NCI-H2171 (cell line): ENCODE results near the gene LMF1.
"Not testable (repeated sequence)": the region's sequence is repeated elsewhere in the genome, so short reads cannot be mapped to it uniquely, and the experiment has no call there.

ENCODE experiments used
- DNase-seq: peaks from one replicate; lab custom pipeline; 2025; lab: John Stamatoyannopoulos, UW

LMF1 gene

DNA sequence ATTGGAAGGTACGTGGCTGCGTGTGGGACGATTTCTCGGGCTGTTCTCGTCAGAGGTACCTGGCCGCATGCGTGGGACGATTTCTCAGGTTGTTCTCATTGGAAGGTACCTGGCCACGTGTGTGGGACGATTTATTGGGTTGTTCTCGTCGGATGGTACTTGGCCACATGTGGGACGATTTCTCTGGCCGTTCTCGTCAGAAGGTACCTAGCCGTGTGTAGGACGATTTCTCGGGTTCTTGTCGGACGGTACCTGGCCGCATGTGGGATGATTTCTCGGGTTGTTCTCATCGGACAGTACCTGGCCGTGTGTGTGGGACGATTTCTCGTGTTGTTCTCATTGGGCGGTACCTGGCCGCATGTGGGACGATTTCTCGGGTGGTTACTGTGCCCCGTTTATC is 120.1 kb downstream of the LMF1 start:
- DNase-seq = no peak

DNA sequence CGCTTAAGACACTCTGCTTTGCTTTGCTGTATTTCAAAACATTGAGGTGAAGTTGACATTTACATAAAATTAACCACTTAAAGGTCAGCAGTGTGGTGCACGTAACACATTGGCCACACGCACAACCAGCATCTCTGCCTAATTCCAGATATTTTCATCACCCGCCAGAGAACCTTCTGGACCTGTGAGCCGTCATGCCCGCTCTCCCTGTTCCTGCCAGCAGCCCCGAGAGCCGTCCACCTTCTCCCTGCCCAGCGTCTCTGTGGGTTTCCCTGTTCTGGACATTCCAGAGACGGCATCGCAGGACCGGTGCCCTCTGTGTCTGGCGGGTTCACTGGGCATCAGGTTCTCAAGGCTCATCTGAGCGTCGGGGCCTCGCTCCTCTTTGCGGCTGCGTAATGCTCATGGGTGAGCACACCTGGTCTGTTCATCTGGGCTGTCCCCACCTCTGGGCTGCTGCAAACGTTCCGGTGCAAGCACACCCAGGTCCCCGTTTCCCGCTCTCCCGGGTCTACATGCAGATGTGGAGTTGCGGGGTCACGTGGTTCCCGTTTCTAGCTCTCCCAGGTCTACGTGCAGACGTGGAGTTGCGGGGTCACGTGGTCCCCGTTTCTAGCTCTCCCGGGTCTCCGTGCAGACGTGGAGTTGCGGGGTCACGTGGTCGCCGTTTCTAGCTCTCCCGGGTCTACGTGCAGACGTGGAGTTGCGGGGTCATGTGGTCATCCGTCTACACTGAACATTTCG is 122.1 kb downstream of the LMF1 start:
- no peak for DNase-seq

DNA sequence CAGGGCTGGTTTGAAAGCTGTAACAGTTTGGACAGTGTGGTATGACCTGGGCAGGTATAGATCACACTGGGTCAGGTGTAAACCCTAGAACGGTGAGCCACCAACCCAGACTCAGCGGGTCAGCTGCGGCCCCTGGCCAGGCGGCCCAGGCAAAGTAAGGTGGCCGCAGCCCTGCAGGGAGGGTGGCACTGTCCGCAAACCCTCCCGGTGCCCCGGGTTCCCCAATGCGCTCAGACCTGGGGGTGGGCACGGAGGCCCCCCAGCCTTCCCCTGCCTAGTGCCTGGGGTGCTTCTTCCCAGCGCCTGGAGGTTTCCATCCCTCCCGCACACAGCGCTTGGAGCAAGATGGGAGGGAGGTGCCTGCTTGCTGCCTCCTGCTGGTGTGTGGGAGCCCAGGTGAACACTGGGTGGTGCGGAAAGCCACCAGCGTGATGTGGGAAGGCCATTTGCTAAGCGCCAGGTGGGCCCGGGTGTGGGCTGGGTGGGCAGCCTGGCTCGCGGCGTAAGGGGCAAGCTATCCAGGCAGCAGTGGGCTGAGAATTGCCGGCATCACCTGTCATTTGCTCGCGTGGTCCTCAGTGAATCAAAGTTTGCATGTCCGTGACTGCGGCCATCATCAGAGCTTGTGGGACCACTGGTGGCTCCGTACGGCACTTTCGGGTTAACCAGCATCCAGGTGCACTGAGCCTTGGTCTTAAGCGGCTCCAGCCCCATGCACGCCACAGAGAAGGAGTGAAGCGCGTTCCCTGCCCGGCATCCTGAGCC is 122.9 kb downstream of the LMF1 start:
- no peak for DNase-seq

DNA sequence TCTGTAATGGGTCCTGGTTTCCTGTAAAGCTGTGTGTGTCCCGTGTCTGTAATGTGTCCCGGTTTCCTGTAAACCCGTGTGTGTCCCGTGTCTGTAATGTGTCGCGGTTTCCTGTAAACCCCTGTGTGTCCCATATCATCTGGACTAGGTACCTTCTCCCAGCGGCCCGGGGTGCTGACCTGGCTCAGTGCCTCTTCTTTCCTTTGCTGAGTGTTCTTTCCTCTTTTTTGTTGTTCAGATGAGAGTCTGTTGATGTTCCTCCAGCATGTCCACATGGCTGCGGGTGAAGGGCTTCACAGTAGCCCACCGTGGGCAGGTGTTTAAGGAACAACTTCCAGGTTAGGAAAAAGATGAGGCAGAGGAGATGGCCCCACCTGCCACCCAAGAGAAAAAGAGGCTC is 123.6 kb downstream of the LMF1 start:
- DNase-seq = no peak

DNA sequence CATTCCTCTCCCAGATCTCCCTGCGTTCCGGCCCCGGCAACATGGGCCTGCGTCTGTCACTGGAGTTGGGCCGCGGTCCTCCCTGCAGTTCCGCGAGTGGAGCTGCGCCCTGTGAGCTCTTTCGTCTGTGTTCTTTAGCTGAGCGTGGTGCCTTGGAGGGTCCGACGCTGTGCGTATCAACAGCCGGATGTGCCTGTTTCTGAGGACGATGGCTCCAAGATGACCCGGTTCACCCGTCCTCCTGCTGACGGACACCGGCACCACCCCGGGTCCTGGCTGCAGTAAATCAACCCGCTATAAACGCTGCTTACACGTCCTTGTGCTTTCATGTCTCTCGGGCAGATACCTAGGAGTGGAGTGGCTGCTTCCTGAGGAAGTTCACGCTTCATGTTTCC is 125.4 kb downstream of the LMF1 start:
- no peak for DNase-seq

DNA sequence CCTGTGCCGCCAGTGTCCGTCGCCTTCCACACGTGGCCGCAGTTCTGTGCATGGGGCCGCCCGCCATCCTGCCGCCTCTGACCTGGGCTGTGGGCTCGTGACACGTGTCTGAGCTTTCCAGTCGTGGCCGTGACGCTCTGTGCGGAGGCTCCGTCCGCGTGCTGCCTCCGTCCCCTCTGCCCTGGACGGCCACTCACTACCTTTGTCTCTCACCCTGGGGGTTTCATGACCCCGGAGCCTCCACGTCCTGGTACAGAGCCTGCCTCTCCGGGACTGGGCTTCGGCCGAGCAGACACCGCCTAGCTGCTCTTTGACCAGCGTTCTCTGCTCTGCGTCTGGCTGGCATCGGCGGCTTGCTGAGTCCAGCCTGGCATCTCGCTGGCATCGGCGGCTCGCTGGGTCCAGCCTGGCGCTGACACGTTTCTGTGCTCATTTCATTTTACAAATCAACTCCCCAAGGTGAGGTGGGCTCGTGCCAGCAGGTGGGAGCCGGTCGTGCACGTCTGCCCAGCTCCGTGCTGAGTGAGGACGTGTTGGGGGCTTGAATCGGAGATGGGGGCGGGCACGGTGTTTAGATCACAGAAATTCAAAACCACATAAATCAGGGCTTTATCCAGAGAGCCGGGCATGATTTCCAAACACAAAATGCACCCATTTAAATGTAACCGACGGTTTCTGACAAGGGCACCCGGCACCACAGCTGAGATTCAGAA is 126.0 kb downstream of the LMF1 start:
- no peak for DNase-seq

DNA sequence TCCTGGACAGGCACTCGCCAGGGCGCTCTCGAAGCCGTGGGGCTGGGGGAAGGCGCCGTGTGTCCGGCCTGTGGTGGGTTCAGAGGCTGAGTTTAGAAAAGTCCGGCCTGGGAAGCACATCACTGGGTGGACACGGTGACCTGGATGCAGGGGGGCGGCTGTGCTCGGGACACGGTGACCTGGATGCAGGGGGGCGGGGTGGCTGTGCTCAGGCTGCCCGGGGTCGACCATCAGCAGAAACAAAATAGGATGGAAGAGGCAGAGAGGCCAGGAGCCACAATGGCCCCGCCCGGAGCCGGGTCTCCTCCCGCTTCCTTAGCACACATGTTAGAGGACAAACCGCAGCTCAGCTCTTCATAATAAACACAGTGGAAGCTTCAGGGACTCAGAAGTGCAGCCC is 127.0 kb downstream of the LMF1 start:
- no peak for DNase-seq

DNA sequence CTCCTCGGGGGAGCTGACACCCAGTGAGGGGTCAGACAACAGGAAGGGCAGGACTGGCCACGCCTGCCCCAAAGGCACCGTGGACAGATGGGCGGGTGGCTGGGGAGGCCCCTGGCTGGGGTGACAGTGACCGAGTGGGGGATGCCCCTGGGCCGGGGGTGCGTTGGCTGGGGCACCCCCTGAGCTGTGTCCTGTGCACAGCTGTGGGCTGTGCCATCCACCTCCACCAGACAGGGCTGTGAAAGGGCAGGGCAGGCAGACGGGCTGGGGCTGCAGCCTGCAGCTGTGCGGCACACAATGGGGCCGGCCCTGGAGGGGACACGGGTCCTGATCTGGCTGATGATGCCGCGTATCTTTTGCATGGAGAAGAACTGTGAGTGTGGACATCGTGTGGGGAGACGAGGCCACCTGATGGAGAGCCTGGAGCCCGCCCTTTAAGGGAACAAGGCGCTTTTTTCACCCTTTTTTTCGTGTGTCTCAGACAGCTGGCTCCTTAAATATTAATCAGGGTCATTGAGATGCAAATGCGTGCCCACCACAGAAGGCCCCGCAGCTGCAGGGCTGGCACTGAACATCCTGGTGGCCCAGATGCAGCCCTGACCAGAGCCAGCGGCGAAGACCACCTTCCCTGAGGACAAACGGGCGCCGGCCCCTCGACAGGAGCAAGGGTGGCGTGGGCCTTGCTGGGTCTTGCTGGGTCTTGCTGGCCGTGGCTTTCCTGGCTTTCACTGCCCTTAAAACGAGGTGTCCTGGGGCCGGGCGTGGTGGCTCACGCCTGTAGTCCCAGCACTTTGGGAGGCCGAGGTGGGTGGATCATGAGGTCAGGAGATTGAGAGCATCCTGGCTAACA is 127.8 kb downstream of the LMF1 start:
- DNase-seq = no peak

DNA sequence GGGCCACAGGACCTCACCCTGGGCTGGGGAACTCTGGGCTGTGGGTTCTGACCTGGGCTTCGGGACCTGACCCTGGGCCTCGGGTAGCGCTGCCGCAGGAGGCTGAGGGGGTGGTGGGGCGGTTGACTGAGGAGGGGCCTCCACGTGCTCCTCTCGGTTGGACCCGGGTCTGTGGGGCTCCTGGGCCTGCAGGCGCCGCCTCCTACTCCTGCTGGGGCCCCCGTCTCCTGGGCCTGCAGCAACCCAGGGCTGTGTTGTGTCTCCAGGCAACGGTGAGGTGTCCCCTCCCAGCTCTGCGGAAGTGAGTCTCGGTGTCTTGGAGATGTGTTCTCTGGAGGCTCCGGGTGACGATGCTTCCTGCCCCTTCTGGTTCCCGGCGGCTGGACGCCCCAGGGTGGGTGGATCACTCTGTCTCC is 128.7 kb downstream of the LMF1 start:
- DNase-seq = no peak

DNA sequence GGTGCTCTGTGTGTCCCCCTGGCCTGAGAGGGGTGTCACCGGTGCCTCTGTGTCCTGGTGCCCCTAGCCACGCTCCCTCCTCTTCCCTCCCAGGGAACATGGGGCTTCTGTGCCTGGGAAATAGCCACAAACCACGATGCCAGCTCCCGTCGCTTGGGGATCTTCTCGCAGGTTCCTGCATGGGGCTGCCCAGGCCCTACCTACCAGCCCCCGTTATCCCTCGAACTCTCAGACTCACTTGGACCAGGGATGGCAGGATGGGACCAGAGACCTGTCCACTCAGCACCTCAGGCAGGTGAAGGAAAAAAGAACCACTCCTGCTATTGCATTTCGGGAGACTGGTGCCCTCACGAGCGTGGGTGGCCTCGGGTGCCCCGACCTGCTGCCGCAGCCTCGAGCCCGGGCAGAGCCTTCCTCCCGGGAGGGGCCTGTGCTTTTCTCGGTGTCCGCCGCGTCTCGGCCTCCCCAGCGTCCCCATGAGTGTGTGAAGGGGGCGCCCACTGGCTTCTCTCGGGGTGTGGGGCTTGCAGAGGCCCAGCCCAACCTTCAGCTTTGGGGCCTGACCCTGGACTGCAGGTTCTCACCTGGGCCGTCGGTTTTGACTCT is 129.2 kb downstream of the LMF1 start:
- DNase-seq = no peak

DNA sequence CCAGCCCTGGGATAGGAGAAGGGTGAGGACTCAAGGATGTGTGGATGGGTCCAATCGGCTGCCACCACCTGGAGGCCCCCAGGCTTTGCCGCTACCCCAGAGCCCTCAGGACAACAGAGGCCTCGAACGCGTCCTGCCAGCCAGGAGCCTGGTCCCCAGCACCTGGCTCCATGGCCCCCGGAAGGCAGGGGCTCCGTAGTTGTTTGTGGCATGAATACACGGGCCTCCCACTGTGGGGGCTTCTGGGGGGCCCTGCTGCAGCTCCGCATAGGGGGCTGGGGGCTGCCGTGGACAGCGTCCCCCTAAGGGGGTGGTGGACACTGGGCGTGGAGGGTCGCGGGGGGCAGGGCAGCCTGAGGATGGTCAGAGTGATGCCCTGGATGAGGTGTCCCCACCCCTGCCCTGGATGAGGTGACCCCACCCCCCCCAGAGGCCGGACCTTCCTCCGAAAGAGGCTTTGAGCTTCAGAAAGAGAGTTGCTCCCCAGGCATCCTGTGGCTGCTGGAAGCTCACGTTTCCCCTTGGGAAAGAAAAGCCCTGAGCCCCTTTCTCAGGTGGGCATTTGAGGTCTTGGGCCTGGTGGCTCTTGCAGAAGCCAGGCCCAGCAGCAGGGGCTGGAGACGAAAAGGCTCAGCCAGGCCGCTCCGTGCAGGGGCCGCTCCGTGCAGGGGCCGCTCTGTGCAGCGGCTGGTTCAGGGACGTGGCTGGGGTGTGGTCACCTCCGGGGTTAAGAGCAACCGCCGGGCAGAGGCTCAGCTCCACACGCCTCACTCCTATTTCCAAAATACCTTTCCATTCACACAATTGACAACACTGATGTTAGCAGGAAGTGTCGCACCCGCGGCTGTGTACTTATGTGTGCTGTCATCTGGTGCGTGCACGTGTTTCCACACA is 130.0 kb downstream of the LMF1 start:
- DNase-seq = no peak

DNA sequence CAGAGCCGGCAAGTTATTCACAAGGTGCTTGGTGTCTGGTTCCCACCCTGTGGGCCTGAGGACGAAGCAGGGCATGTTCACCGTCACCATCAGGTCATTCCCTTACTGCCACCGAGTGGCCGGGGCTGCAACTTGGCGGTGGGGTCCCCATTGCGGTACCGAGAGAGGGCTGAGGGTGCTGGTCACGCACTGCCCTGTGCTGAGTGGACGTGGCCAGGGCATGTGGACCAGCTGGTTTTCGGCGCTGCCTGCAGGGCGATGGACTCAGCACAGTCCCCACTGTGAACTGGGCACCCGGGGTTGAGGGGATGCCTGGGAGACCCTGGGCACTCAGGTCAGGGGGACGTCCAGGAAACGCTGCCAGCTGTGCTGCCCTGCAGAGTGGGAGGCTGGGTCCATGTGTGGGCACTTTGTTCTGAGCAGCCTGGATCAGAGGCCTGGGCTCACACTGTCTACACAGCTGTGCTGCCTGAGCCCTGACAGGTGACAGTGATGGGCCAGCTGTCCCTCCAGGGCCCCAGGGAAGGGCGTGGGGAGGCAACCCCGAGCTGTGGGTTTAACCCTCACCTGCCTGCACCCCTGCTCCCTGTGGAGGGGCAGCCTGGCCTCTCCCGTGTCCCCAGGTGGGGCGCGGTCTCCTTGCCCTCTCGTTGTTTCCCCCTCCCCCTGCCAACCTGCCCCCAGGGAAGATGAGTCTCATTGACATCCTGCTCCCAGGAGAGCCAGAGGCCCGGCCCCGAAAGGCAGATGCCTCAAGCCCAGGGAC is 131.0 kb downstream of the LMF1 start:
- DNase-seq = no peak

DNA sequence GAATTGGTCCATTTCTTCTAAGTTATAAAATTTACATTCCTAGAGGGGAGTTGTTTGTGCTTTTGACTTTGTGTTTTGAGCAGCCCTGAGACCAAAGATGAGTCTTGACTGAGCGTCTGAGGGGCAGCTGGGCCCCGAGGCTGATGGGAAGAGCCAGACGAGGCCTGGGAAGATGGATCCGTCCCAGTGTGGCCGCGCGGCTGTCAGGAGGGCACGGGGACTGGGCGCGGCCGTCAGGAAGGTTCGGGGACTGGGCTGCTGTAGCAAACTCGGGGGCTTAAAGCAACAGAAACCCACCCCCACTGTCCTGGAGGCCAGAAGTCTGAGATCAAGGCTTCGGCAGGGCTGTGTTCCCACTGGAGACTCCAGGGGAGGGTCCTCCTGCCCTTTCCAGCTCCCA is 132.0 kb downstream of the LMF1 start:
- no peak for DNase-seq

DNA sequence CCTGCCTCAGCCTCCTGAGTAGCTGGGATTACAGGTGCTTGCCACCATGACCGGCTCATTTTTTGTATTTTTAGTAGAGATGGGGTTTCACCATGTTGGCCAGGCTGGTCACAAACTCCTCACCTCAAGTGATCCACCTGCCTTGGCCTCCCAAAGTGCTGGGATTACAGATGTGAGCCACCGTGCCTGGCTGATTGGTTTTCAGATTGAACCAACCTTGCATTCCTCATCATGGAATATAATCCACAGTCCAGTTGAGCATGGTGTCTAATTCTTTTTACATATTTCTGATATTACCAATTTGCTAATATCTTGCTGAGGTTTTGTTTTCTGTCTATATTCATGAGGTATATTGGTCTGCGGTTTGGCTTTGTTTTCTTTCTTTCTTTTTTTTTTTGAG is 134.0 kb downstream of the LMF1 start:
- not testable (repeated sequence) for DNase-seq

DNA sequence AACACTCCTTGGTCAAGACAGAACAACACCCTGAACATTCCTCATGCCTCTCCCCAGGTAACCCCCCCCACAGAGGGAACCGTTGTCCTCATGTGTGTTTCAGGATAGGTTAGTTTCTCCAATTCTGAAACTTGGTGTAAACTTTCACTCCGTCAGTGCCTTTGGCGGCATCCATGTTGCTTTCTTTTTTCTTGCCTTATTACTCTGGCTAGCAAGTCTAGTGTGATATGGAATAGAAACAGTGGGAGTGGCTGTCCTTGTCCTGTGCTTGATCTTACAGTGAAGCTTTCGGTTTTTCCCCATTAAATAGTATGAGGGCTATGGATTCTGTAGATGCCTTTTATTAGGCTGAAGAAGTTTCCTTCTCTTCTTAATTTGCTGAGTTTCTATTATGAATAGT is 134.6 kb downstream of the LMF1 start:
- no peak for DNase-seq

DNA sequence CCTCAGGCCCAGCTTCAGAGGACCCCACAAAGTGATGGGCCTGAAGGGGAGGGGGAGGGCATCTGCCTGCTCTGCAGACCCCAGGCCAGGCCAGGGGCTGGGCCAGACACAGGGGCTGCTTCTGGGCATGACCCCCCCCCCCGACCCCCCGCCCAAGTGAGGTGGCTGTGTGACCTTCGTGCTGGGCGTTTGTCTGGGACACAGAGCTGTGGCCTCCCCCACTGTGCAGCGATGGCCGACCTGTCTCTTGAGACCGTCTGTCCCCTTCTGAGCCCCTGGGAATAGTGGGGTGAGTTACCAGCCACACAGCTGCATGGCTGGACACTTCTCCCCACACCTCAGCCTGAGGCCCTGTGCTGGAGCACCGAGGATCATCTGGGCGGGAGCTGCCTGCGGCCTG is 135.4 kb downstream of the LMF1 start:
- no peak for DNase-seq

DNA sequence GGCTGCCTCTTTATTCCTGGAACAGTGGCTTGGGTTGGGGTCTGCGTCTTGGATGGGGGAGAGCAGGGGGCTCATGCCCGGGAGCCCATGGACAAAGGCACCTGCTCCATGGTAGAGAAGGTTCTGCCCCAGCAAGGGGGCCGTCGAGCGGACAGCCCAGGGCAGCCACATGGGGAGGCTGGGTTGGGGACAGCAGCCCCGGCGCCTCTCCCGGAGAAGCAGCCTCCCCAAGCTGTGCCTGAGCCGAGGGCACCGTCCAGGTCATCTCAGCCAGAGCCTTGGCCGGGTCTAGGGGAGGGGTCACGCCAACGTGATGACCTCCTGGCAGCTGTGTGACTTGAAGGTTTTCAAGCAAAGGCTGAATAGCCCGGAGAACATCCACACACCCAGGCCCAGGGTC is 137.4 kb downstream of the LMF1 start:
- no peak for DNase-seq

DNA sequence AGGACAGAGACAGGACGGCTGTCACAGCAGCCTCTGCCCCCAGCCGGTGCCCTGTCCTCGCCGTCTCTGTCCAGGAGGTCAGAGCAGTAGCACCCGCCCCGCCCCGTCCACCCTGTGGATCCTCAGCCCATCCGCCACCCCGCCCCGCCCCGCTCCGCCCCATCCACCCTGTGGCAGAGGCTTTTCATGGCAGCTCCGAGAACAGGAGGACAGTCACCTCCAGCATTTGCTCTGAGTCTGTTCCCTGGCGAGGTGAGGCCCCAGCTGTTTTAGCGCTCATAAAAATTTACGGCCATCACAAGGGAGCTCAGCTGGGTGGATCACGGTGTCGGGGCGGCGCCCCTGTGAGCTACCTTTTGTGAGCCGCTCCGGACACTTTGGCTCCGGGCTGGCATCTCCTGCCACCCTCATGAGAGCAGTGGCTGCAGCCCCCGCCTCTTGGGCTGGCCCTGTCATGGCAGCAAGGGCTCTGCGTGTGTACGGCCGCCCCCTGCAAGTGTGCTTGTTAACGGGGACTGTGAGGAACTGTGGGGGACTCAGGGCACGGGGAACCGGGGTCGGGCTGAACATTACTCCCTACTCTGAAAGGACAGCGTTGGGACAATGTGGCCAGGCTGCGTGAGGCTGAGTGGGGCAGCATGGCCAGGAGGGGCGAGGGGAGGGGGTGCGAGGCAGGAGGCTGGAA is 138.0 kb downstream of the LMF1 start:
- DNase-seq = no peak
